ENCODE measurements around the gene SDK2. TPM values are rescaled to one million over a fixed set of nuclear protein-coding genes. Genes with fewer than 3 reads are reported as not detected.

SDK2 gene
- total RNA-seq, 4 donors from 2014 or later: 1.4 to 6.8 (median 3.3) TPM

DNA sequence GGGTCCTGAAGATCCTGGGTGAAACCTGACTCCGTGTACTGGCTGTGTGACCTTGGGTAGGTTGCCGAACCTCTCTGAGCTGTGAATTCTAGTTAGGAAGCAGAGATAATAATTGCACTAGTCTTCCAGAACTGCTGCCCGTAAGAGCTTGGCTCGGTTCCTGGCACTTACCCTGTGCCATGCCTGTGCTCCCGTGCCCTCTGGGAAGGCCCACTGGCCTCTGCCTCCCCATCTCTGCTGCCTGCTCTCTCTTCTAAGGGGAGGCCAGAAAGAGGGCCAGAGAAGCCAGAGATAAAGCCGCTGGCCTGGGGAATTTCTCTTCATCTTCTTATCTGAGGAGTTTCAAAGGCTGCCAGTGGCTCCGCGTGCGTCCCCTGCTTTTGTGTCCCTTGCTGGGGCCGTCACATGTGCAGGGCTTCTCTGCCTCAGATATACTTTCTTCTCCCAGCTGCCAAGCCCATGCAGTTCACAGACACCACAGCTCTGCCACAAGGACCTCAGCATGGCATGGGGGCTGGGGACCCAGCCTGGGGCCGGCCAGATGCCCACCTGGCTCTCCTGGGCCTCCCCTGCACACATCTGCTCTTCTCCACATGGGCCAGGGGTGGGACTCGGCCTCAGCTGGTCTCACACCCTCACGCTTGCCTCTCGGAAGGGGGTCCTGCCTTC, 145.2 kb downstream of the SDK2 start:
- Histone ChIP-seq H3K36me3 (no peaks in the 10 kb centered on the region), H3K4me1 (no peaks in the 10 kb centered on the region), H3K27me3 (peaks cover 56% of the 10 kb centered on the region), H3K9me3 (no peaks in the 10 kb centered on the region), H3K27ac (no peak overlapping the region), H3K4me3 (no peak overlapping the region)
- WGBS: 78% methylated on average over 12 of the region's 14 CpGs
- TF ChIP-seq EP300 (IDR thresholded peaks at IDR 0.05) (no peak), POLR2A (IDR thresholded peaks at IDR 0.05) (no peak), POLR2AphosphoS5 (IDR thresholded peaks at IDR 0.05) (no peak)
- TF ChIP-seq, protein P1, sequence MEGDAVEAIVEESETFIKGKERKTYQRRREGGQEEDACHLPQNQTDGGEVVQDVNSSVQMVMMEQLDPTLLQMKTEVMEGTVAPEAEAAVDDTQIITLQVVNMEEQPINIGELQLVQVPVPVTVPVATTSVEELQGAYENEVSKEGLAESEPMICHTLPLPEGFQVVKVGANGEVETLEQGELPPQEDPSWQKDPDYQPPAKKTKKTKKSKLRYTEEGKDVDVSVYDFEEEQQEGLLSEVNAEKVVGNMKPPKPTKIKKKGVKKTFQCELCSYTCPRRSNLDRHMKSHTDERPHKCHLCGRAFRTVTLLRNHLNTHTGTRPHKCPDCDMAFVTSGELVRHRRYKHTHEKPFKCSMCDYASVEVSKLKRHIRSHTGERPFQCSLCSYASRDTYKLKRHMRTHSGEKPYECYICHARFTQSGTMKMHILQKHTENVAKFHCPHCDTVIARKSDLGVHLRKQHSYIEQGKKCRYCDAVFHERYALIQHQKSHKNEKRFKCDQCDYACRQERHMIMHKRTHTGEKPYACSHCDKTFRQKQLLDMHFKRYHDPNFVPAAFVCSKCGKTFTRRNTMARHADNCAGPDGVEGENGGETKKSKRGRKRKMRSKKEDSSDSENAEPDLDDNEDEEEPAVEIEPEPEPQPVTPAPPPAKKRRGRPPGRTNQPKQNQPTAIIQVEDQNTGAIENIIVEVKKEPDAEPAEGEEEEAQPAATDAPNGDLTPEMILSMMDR (IDR thresholded peaks at IDR 0.05): no peak
- no peak for DNase-seq (ENCODE audit: low spot score in 2 of 2)

DNA sequence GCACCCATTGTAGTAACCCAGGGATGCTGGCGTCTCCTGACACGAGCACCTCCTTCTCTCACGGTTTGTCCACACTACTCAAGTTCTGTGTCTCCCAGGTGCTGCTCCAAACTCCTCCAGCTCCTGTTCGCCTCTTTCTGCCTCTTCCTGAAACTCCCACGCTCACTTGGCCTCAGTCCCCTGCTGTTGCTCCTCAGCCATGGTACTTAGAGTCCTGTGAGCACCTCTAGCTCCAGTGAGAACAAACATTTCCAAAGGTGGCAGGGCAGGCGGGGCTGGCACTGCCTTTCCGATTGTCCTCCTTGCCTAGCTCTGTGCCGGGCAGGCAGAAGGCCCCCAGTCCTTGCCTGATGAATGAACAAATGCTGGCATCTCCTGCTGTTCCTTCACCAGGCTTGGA, 146.1 kb downstream of the SDK2 start:
- no peak for DNase-seq (ENCODE audit: low spot score in 2 of 2)
- 79% methylated on average over 8 of the region's 8 CpGs for WGBS
- TF ChIP-seq POLR2A (IDR thresholded peaks at IDR 0.05) (no peak), POLR2AphosphoS5 (IDR thresholded peaks at IDR 0.05) (no peak), EP300 (IDR thresholded peaks at IDR 0.05) (no peak)
- TF ChIP-seq, protein P1 (IDR thresholded peaks at IDR 0.05): no peak
- Histone ChIP-seq H3K36me3 (no peaks in the 10 kb centered on the region), H3K9me3 (no peaks in the 10 kb centered on the region), H3K27me3 (peaks cover 56% of the 10 kb centered on the region), H3K4me1 (peaks cover 2% of the 10 kb centered on the region), H3K4me3 (no peak overlapping the region), H3K27ac (no peak overlapping the region)

DNA sequence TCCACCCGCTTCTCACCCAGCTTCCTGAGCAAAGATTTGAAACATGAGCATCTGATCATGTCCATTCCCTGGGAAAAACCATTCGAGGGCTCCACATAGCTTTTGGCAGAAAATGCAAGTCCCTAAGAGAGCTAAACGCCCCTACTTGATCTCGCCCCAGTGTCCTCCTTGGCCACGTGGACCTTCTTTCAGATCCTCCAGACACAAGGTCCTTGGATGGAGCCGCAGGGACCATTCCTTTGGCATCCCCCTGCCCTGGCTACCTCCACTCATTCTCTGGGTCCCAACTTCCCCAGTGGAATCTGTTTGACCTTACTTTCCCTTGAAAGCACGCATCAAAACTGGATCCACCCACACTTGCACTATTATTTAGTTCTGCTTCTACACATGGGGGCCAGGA, 146.5 kb downstream of the SDK2 start:
- peaks cover 2% of the 10 kb centered on the region for H3K4me1 ChIP-seq
- TF ChIP-seq POLR2AphosphoS5 (IDR thresholded peaks at IDR 0.05): no peak
- TF ChIP-seq POLR2A (IDR thresholded peaks at IDR 0.05): no peak
- TF ChIP-seq EP300 (IDR thresholded peaks at IDR 0.05): no peak
- TF ChIP-seq, protein P1 (IDR thresholded peaks at IDR 0.05): no peak
- 86% methylated on average over 7 of the region's 7 CpGs for WGBS
- DNase-seq (ENCODE audit: low spot score in 2 of 2): no peak
- H3K4me3 ChIP-seq: no peak overlapping the region
- H3K9me3 ChIP-seq: no peaks in the 10 kb centered on the region
- H3K36me3 ChIP-seq: no peaks in the 10 kb centered on the region
- H3K27ac ChIP-seq: no peak overlapping the region
- peaks cover 57% of the 10 kb centered on the region for H3K27me3 ChIP-seq

DNA sequence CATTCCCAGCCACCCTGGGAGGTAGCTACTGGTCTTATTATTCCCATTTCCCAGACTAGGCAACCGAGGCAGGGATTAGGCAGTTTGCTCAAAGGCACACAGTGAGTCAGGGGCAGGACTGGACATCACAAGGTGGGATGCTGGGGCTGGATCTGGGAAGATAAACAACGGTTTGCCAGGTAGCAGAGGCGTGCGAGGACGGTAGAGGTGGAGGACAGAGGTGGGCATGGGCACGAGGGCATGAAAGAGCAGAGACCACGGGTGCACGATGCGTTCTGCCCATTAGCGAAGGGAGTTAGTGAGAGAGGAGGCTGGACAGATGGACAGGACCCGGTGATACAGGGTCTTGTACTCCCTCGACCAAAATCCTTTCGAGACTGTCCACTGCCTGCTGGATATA, 148.0 kb downstream of the SDK2 start:
- Histone ChIP-seq H3K9me3 (no peaks in the 10 kb centered on the region), H3K4me3 (no peak overlapping the region), H3K4me1 (peaks cover 2% of the 10 kb centered on the region), H3K36me3 (no peaks in the 10 kb centered on the region), H3K27ac (no peak overlapping the region), H3K27me3 (peaks cover 68% of the 10 kb centered on the region)
- TF ChIP-seq POLR2A (IDR thresholded peaks at IDR 0.05) (no peak), EP300 (IDR thresholded peaks at IDR 0.05) (no peak), POLR2AphosphoS5 (IDR thresholded peaks at IDR 0.05) (no peak)
- TF ChIP-seq, protein P1 (IDR thresholded peaks at IDR 0.05): no peak
- no peak for DNase-seq (ENCODE audit: low spot score in 2 of 2)
- 89% methylated on average over 13 of the region's 13 CpGs for WGBS

DNA sequence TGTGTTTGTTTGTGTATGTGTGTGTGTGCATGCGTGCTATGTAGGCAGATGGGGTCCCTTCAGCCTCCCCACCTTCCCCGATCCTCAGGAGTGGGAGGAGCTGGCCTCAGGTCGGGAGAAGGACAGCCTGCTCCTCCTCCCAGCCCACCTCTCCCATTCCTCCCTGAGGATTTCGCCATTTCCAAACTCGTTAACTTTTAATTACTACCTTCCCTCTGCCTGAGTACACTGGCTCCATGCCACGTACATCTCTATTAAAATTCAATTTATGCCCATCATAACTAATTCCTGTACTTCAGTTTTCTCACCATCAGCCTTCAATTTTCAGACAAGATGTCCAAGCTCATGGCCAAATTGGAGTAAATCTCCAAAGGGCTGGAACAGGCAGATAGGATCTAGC, 148.6 kb downstream of the SDK2 start:
- no peak for TF ChIP-seq POLR2A (IDR thresholded peaks at IDR 0.05)
- no peak for TF ChIP-seq POLR2AphosphoS5 (IDR thresholded peaks at IDR 0.05)
- no peak for TF ChIP-seq EP300 (IDR thresholded peaks at IDR 0.05)
- TF ChIP-seq, protein P1 (IDR thresholded peaks at IDR 0.05): no peak
- Histone ChIP-seq H3K4me3 (no peak overlapping the region), H3K36me3 (no peaks in the 10 kb centered on the region), H3K27ac (no peak overlapping the region), H3K9me3 (no peaks in the 10 kb centered on the region), H3K4me1 (peaks cover 2% of the 10 kb centered on the region), H3K27me3 (peaks cover 67% of the 10 kb centered on the region)
- WGBS: 56% methylated on average over 6 of the region's 6 CpGs
- no peak for DNase-seq (ENCODE audit: low spot score in 2 of 2)
